Measurements from ENCODE around the gene HECTD4. TPM values are rescaled to one million over a fixed set of nuclear protein-coding genes. Genes with fewer than 3 reads are reported as not detected.

Gene HECTD4
- total and polyA plus RNA-seq, 9 of the 15 experiments (the other 6 are each of a cell fraction or from before 2014, with no cell fraction given), result 3.5 to 33.3 (median 13.5) TPM

DNA sequence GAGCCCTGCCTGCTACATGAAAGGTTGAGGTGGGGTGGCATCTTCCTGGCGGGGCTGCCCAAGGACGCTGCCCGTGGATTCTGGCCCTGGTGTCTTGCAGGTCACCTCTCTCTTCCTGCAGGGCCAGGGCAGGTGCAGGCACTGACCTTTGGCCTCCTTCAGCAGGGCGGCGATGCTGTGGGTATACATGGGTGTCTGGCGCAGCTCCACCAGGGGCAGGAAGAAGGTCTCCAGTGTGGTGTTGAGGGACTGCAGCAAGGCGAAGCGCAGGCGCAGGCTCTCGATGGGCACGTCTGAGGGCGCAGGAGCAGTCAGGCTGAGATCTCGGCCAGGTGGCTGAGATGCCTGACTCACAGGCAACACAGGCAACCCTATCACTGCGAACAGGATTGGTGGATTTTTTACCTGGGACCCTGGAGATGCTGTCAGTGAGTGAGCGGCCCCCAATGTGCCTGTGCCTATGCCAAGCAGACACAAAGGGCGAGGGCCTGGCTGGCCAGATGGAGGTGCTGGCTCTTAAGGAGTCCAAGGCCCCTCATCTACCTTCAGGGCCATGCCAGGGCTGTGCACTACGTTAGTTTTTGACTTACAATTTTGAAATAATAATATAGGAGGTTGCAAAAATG, 211.1 kb downstream of the HECTD4 start (continued):
- TF ChIP-seq, protein P1, sequence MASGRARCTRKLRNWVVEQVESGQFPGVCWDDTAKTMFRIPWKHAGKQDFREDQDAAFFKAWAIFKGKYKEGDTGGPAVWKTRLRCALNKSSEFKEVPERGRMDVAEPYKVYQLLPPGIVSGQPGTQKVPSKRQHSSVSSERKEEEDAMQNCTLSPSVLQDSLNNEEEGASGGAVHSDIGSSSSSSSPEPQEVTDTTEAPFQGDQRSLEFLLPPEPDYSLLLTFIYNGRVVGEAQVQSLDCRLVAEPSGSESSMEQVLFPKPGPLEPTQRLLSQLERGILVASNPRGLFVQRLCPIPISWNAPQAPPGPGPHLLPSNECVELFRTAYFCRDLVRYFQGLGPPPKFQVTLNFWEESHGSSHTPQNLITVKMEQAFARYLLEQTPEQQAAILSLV (tag; IDR thresholded peaks at IDR 0.05), result no peak
- TF ChIP-seq PHTF2 (CRISPR knock-in tag; IDR thresholded peaks at IDR 0.05) (no peak), NBN (IDR thresholded peaks at IDR 0.05; ENCODE audit: low read depth) (no peak), CHD4 (IDR thresholded peaks at IDR 0.05; ENCODE audit: insufficient read depth, insufficient replicate concordance, low read depth, low read length, poor library complexity, severe bottlenecking) (no peak), TCF3 (CRISPR knock-in tag; IDR thresholded peaks at IDR 0.05) (no peak), POLR2H (tag; IDR thresholded peaks at IDR 0.05; ENCODE audit: low read depth) (no peak), PURB (CRISPR knock-in tag; IDR thresholded peaks at IDR 0.05; ENCODE audit: low read depth) (no peak), TEAD4 (IDR thresholded peaks at IDR 0.05; ENCODE audit: low read length) (no peak), TEAD4 (CRISPR knock-in tag; IDR thresholded peaks at IDR 0.05; ENCODE audit: borderline replicate concordance) (no peak), ZSCAN32 (CRISPR knock-in tag; IDR thresholded peaks at IDR 0.05) (no peak)
- TF ChIP-seq, protein P2, sequence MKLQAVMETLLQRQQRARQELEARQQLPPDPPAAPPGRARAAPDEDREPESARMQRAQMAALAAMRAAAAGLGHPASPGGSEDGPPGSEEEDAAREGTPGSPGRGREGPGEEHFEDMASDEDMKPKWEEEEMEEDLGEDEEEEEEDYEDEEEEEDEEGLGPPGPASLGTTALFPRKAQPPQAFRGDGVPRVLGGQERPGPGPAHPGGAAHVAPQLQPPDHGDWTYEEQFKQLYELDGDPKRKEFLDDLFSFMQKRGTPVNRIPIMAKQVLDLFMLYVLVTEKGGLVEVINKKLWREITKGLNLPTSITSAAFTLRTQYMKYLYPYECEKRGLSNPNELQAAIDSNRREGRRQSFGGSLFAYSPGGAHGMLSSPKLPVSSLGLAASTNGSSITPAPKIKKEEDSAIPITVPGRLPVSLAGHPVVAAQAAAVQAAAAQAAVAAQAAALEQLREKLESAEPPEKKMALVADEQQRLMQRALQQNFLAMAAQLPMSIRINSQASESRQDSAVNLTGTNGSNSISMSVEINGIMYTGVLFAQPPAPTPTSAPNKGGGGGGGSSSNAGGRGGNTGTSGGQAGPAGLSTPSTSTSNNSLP (IDR thresholded peaks at IDR 0.05; ENCODE audit: borderline replicate concordance, low read depth, low read length), result no peak

Measured in K562 (cell line).